Endothelial cell of coronary artery (primary cell): Measurements from ENCODE around the gene PNPT1. TPM values are rescaled to one million over a fixed set of nuclear protein-coding genes. Genes with fewer than 3 reads are reported as not detected.

Experiments
- total RNA-seq: library from RNA; depleted of rRNA; stranded (reverse); fragments of >200 nt; gene quantifications from 2 replicates; pipeline ENCODE4 v1.2.3, GENCODE V29; 2014

Gene PNPT1
- total RNA-seq, result 28.9 and 30.4 TPM in 2 replicates

DNA sequence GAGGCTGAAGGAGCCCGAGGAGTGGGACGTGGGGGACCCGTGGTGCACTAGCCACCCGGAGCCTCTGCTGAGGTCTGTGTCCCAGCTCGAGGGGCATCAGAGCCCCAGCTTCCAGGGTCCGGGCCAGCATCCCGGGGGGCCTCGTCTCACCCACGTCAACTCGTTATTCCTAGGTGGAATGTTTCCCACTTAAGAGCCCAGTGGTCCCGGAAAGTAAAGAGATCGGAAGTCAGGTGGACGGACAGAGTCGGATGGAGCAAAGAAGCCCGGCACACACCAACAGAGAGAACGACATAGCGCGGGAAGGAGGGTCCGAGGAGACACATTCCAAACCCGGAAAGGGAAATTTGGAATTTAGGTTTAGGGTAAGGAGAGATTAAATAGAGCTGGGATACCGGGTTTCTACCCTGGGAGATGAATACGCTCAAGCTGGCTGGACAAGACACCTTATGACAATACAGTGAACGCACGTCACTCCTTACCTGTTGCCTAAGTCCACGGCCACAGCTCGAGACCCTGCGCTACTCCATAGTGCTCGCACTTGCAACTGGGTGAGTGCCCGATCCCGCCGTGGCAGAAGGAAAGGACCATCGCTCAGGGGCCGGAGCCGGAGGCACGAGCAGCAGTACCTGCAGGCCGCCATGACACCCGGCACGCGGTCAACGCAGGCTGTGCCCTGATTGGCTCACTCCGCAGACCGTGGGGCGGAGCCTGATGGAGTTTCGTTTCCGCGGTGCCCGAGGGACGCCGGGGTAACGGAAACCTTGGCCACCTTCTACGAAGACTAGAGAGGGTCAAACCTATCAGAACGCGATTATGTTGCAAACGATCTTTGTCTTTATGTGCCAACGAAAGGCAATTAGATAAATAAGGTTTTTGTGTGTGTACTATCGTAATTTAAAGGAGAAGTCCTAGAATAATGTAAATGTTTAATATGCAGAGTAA, at the start of gene PNPT1:
TSS of gene PNPT1 (minus strand) at position 664 of the 945 bp plus-strand sequence. CDS start at position 643, 21 bp downstream.

DNA sequence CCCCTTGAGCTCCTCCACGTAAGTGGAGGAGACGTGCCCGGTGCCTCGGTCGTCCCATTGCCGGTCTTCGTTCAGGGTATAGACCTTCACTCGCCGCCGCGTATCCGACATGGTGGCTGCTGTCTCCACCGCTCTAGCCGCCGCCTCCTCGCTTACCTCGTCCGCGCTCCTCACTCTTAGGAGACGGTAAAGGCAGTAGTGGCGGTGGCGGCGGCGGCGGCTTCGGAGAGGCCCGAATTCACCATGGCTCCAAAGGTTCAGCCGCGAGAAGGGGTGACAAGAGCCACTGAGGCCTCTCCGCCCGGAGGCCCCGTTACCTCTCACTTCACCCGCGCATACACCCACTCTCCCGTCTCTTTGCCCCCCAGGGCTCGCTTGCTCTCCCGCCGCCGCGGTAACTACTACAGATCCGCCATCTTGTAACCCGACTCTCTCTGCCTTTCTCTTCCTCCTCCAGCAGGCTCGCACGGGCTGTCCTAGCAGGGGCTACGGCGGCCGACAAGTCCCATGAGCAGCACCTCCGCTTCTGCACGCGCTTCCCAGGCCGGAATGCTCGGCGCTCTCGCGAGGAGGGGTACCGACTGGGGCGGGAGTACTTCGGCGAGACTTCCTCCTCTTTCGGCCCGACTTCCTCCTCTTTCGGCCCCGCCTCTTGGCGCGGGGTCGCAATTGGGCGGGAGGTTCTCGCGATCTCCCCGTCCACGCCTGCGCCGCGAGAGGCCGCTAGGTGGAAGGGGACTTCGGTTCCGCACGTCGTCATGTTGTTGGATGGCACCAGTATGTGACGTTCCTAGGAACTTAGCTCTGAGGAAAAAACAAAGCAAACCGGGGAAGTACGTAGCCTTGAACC, 76.2 kb downstream of the PNPT1 start, which contains the start of gene PPP4R3B:
TSS of gene PPP4R3B (minus strand) at position 448 of the 850 bp plus-strand sequence. CDS start at position 111, 337 bp downstream.

Other genes starting within 250 kb of the PNPT1 start
- 15.9 and 17.9 TPM in 2 replicates for gene CFAP36, start 174.1 kb downstream of the PNPT1 start, total RNA-seq
- gene PPP4R3B, start 76.2 kb downstream of the PNPT1 start, total RNA-seq, result 43.8 and 48.4 TPM in 2 replicates
- gene EFEMP1, start 229.9 kb upstream of the PNPT1 start, total RNA-seq, result 2,267 and 3,166 TPM in 2 replicates